Left cardiac atrium (tissue), 4 donors: ENCODE data around the gene CDK14. TPM values are rescaled to one million over a fixed set of nuclear protein-coding genes. Genes with fewer than 3 reads are reported as not detected.
"Not testable (repeated sequence)": the region's sequence is repeated elsewhere in the genome, so short reads cannot be mapped to it uniquely, and the experiment has no call there.

ENCODE experiments used
- ATAC-seq, 2 donors: fragments of 200-7000 bp; cut with Tn5 transposase; one replicate each; pipeline ENCODE4 v1.9.1; 2020; ENCODE audit warnings: mild to moderate bottlenecking in 2 of 2, moderate library complexity in 2 of 2
- DNase-seq: peaks from one replicate; pipeline ENCODE4 v3.0.0-alpha.2; 2020
- intact Hi-C, 2 donors: fragments of 100-400 bp; cut with DNase I; formaldehyde crosslinking; loops; one replicate each; pipeline versions ENCODE4 v1.14.1 to v1.15.1; 2022 to 2023
- total RNA-seq, 2 donors: library from RNA; stranded (reverse); fragmentation: NEBNext Ultra II Directional; extraction: Animal tissue kit (Norgen Biotek cat#: 25700); gene quantifications; one replicate each; pipeline ENCODE4 v1.2.1, GENCODE V29; 2021
- donor health status: DM: no; HTN: yes; CAD: no.
- donor health status: DM: no; HTN: yes; CAD: no; lungs with severe emphysema.
- donor health status: DM: yes; HTN: yes; CAD: no.
- donor health status: Dilated cardiomyopathy.

CDK14 gene
- total RNA-seq, 2 donors from 2014 or later = 35.9 to 53.5 TPM

- DNase-seq (no peak), ATAC-seq (no peak)
- intact Hi-C loops = no loop called here
Observed at GRCh38 chr7:91164506-91164905, 568.4 kb downstream of the CDK14 start.

- ATAC-seq = peak in 1 of 2 donors; percentile 64
- intact Hi-C loops = no loop called here
- DNase-seq = no peak
Observed at GRCh38 chr7:91165006-91165845, 569.1 kb downstream of the CDK14 start.

GRCh38 chr7:91165846-91166230 lies 569.7 kb downstream of the CDK14 start:
- ATAC-seq = no peak
- DNase-seq = no peak
- intact Hi-C loops = no loop called here

- no peak for ATAC-seq
- intact Hi-C loops = no loop called here
- no peak for DNase-seq
Observed at GRCh38 chr7:91168871-91169829, 573.0 kb downstream of the CDK14 start.

- intact Hi-C loops = no loop called here
- no peak for DNase-seq
- ATAC-seq = no peak
Observed at GRCh38 chr7:91169830-91170191, 573.7 kb downstream of the CDK14 start.

GRCh38 chr7:91173265-91173664 lies 577.1 kb downstream of the CDK14 start:
- DNase-seq, intact Hi-C loops, ATAC-seq: not testable (repeated sequence)

- intact Hi-C loops = no loop called here
- no peak for ATAC-seq
- no peak for DNase-seq
Observed at GRCh38 chr7:91180746-91181145, 584.6 kb downstream of the CDK14 start.

- no peak for ATAC-seq
- intact Hi-C loops = no loop called here
- no peak for DNase-seq
Observed at GRCh38 chr7:91181949-91182348, 585.8 kb downstream of the CDK14 start.

- DNase-seq = no peak
- peak in 1 of 2 donors; percentile 98 for ATAC-seq
- intact Hi-C loops = no loop called here
Observed at GRCh38 chr7:91182819-91183764, 587.0 kb downstream of the CDK14 start.

- DNase-seq = no peak
- no peak for ATAC-seq
- intact Hi-C loops = no loop called here
Observed at GRCh38 chr7:91185771-91186170, 589.6 kb downstream of the CDK14 start.

- intact Hi-C loops = no loop called here
- ATAC-seq (no peak), DNase-seq (no peak)
Observed at GRCh38 chr7:91187061-91187460, 590.9 kb downstream of the CDK14 start.

GRCh38 chr7:91191771-91192170 lies 595.6 kb downstream of the CDK14 start:
- no peak for ATAC-seq
- DNase-seq = no peak
- intact Hi-C loops = no loop called here

GRCh38 chr7:91193141-91193540 lies 597.0 kb downstream of the CDK14 start:
- intact Hi-C loops = no loop called here
- no peak for DNase-seq
- ATAC-seq = no peak

GRCh38 chr7:91194841-91195240 lies 598.7 kb downstream of the CDK14 start:
- peak; percentile 44 to 85 for ATAC-seq
- intact Hi-C loops = no loop called here

GRCh38 chr7:91196058-91196457 lies 599.9 kb downstream of the CDK14 start:
- intact Hi-C loops = no loop called here
- no peak for DNase-seq
- ATAC-seq = no peak

More at GRCh38 chr7:91194841-91195240, 598.7 kb downstream of the CDK14 start:
- DNase-seq = no peak

- intact Hi-C loops = no loop called here
- no peak for ATAC-seq
- no peak for DNase-seq
Observed at GRCh38 chr7:91198371-91198770, 602.2 kb downstream of the CDK14 start.

- no peak for ATAC-seq
- intact Hi-C loops = no loop called here
Observed at GRCh38 chr7:91199601-91200000, 603.5 kb downstream of the CDK14 start.

GRCh38 chr7:91201442-91202113 lies 605.5 kb downstream of the CDK14 start:
- DNase-seq (no peak), ATAC-seq (no peak)
- intact Hi-C loops = no loop called here

More at GRCh38 chr7:91199601-91200000, 603.5 kb downstream of the CDK14 start:
- DNase-seq = no peak
